Activated CD8-positive, alpha-beta memory T cell treated with anti-CD3 and anti-CD28 coated beads, Interleukin-2, amount 10 ng/mL, durations not matched to agents 7 days and 5 days (primary cell): ENCODE measurements around the gene AURKAIP1. TPM values are rescaled to one million over a fixed set of nuclear protein-coding genes. Genes with fewer than 3 reads are reported as not detected.
"Not testable (repeated sequence)": the region's sequence is repeated elsewhere in the genome, so short reads cannot be mapped to it uniquely, and the experiment has no call there.

Source experiments
- ATAC-seq: fragments of 150-1000 bp; cut with Tn5 transposase; one replicate; pipeline ENCODE4 v1.10.0; 2021; ENCODE audit warnings: moderate library complexity
- CTCF ChIA-PET: fragments of 350-600 bp; sonication (Branson Sonifier 250); formaldehyde crosslinking; loops from one replicate; lab custom pipeline; 2021; ENCODE audit warnings: antibody characterized with exemption; lab: Charles Lee
- DNase-seq: peaks from one replicate; pipeline ENCODE4 v3.0.0-alpha.2; 2020
- H3K27ac Mint-ChIP-seq: one replicate; pipeline ENCODE4 v1.8.0; 2021; ENCODE audit warnings: mild to moderate bottlenecking, mixed read lengths
- H3K27me3 Mint-ChIP-seq: one replicate; pipeline ENCODE4 v1.8.0; 2021; ENCODE audit warnings: mixed read lengths
- H3K36me3 Mint-ChIP-seq: one replicate; pipeline ENCODE4 v1.8.0; 2021; ENCODE audit warnings: mild to moderate bottlenecking, mixed read lengths
- H3K4me1 Mint-ChIP-seq: one replicate; pipeline ENCODE4 v1.8.0; 2021; ENCODE audit warnings: mixed read lengths
- H3K4me3 Mint-ChIP-seq: one replicate; pipeline ENCODE4 v1.8.0; 2021; ENCODE audit warnings: mild to moderate bottlenecking, moderate library complexity, mixed read lengths
- H3K9me3 Mint-ChIP-seq: one replicate; pipeline ENCODE4 v1.8.0; 2022; ENCODE audit warnings: low read depth, mixed read lengths
- total RNA-seq, 2 experiments: library from RNA; stranded (reverse); gene quantifications; one replicate each; pipeline ENCODE4 v1.2.3, GENCODE V29; 2021

AURKAIP1 gene
- total RNA-seq, 2 experiments from 2014 or later = 139 to 141 TPM

- ATAC-seq (peak; percentile 40), DNase-seq (peak; percentile 87)
- Mint-ChIP-seq H3K4me3 (peak overlapping the region; percentile 30), H3K4me1 (peaks cover 42% of the 10 kb centered on the region), H3K9me3 (no peaks in the 10 kb centered on the region), H3K27ac (peak overlapping the region; percentile 65), H3K36me3 (peaks cover 7% of the 10 kb centered on the region), H3K27me3 (no peaks in the 10 kb centered on the region)
- CTCF ChIA-PET = interaction anchor here (0.6 to 5.8 kb wide), 33 partner anchors 9 to 537 kb away, joined by 3 to 42 read pairs (median 4); partner anchors contain the start of genes CCNL2, DVL1, MIB2 and MXRA8
These were observed 3.0 kb downstream of the AURKAIP1 start for GRCh38 chr1:1371746-1372711.

- H3K4me3 Mint-ChIP-seq = peak overlapping the region; percentile 7
- H3K9me3 Mint-ChIP-seq = no peaks in the 10 kb centered on the region
- ATAC-seq (peak; percentile 24), DNase-seq (peak; percentile 87)
- no peaks in the 10 kb centered on the region for H3K27me3 Mint-ChIP-seq
- H3K27ac Mint-ChIP-seq = peak overlapping the region; percentile 50
- H3K4me1 Mint-ChIP-seq = peaks cover 38% of the 10 kb centered on the region
- H3K36me3 Mint-ChIP-seq = peaks cover 7% of the 10 kb centered on the region
- CTCF ChIA-PET = interaction anchor here (0.5 to 5.8 kb wide), 27 partner anchors 8 to 537 kb away, joined by 3 to 42 read pairs (median 3); partner anchors contain the start of genes CCNL2, MIB2 and MXRA8
These were observed 3.7 kb downstream of the AURKAIP1 start for GRCh38 chr1:1371364-1371745.

DNA sequence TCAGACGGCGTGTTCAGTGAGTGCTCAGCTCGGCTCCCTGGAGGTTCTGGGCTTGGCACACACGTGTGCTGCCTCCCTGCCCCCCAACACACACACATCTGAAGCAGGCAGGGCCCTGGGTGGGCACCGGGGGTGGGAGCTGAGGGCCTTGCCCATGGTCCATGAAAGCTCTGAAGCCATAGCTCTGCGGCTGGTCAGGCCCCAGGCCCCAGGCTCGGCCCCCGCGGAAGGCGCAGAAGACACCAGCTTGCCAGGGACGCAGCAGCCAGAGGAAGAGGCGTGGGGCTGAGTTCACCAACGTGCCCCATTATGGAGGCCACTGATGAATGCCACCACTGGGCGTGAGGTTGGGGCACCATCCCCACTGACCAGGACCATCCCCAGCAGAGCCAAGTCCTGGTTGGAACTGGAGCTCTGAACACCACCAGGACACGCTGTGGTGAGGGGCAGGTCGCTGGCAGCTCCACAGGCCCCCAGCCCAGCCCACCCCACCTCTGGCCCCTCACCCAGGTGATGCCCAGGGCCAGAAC, 4.2 kb downstream of the AURKAIP1 start:
- H3K4me3 Mint-ChIP-seq = no peak overlapping the region
- H3K9me3 Mint-ChIP-seq = no peaks in the 10 kb centered on the region
- peaks cover 7% of the 10 kb centered on the region for H3K36me3 Mint-ChIP-seq
- ATAC-seq (no peak), DNase-seq (no peak)
- CTCF ChIA-PET = interaction anchor here (0.5 to 5.8 kb wide), 16 partner anchors 11 to 352 kb away, joined by 3 to 42 read pairs (median 6); partner anchors contain the start of genes CCNL2 and MXRA8
- H3K27ac Mint-ChIP-seq = no peak overlapping the region
- peaks cover 34% of the 10 kb centered on the region for H3K4me1 Mint-ChIP-seq
- H3K27me3 Mint-ChIP-seq = no peaks in the 10 kb centered on the region

GRCh38 chr1:1370094-1370493, 4.9 kb downstream of the AURKAIP1 start:
- H3K36me3 Mint-ChIP-seq, H3K9me3 Mint-ChIP-seq, DNase-seq, H3K27me3 Mint-ChIP-seq, H3K4me3 Mint-ChIP-seq, ATAC-seq, H3K27ac Mint-ChIP-seq: not testable (repeated sequence)
- CTCF ChIA-PET = interaction anchor here (1.3 to 5.8 kb wide), 3 partner anchors 17 to 306 kb away, joined by 3 to 42 read pairs (median 5); no protein-coding TSS in a partner anchor
- H3K4me1 Mint-ChIP-seq = peaks cover 31% of the 10 kb centered on the region

DNA sequence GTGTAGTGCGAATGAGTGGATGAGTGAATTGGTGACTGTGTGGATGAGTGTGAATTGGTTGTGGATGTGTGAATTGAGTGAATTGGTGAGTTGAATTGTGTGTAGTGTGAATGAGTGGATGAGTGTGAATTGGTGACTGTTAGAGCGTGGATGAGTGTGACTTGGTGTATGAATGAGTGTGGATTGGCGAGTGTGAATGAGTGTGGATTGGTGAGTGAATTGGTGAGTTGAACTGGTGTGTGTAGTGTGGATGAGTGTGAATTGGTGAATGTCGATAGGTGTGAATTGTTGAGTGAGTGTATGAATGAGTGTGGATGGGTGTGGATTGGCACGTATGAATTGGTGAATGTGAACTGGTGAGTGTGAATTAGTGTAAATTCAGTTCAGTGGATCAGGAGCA, 7.7 kb downstream of the AURKAIP1 start:
- peaks cover 16% of the 10 kb centered on the region for H3K4me1 Mint-ChIP-seq
- H3K9me3 Mint-ChIP-seq = no peaks in the 10 kb centered on the region
- no peak for DNase-seq
- ATAC-seq = no peak
- no peak overlapping the region for H3K27ac Mint-ChIP-seq
- CTCF ChIA-PET = interaction anchor here (5.8 kb wide), 1 partner anchor 14 kb away, joined by 42 read pairs; no protein-coding TSS in a partner anchor
- no peak overlapping the region for H3K4me3 Mint-ChIP-seq
- H3K27me3 Mint-ChIP-seq = no peaks in the 10 kb centered on the region
- no peaks in the 10 kb centered on the region for H3K36me3 Mint-ChIP-seq

DNA sequence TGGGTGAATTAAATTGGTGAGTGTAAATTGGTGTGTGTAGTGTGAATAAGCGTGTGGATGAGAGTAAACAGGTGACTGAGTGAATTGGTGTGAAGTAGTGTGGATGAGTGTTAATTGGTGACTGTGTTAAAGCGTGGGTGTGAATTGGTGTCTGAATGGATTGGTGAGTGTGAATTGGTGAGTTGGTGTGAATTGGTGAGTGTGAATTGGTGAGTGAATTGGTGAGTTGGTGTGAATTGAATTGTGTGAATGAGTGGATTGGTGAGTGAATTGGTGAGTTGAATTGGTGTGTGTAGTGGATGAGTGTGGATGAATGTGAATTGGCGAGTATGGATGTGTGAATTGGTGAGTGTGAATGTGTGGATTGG, 8.3 kb downstream of the AURKAIP1 start:
- Mint-ChIP-seq H3K4me1 (peaks cover 10% of the 10 kb centered on the region), H3K9me3 (no peaks in the 10 kb centered on the region), H3K27ac (no peak overlapping the region), H3K27me3 (no peaks in the 10 kb centered on the region), H3K36me3 (no peaks in the 10 kb centered on the region), H3K4me3 (no peak overlapping the region)
- no peak for DNase-seq
- CTCF ChIA-PET = no interaction called here
- ATAC-seq = no peak

DNA sequence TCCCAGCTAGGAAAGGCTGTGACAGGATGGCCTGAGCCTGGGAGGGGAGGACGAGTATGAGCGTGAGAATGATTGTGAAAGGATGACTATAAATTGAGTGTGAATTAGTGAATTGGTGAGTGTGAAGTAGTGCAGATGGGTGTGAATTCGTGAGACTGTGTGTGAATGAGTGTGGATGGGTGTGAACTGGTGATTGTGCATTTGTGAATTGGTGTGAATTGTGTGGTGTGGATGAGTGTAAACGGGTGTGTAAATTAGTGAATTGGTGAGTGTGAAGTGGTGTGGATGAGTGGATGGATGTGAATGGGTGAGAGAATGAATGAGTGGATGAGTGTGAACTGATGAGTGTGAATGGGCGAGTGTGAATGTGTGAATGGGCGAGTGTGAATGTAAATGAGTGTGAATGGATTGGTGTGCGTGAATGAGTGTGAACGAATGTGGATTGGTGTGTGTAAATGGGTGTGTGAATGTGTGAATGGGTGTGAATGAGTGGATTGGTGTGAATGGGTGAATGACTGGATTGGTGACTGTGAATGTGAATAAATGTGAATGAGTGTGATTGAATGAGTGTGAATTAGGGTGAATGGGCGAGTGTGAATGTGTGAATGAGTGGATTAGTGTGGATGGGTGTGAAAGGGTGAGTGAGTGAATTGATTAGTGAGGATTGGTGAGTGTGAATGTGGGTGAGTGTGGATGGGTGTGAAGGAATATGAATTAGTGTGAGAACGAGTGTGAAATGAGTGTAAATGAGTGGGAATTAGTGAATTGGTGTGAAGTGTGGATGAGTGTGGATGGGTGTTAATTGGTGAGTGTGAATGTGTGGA, 8.9 kb downstream of the AURKAIP1 start:
- H3K4me3 Mint-ChIP-seq = no peak overlapping the region
- ATAC-seq (no peak), DNase-seq (no peak)
- H3K4me1 Mint-ChIP-seq = peaks cover 4% of the 10 kb centered on the region
- no peaks in the 10 kb centered on the region for H3K36me3 Mint-ChIP-seq
- no peak overlapping the region for H3K27ac Mint-ChIP-seq
- CTCF ChIA-PET = no interaction called here
- no peaks in the 10 kb centered on the region for H3K9me3 Mint-ChIP-seq
- H3K27me3 Mint-ChIP-seq = no peaks in the 10 kb centered on the region

DNA sequence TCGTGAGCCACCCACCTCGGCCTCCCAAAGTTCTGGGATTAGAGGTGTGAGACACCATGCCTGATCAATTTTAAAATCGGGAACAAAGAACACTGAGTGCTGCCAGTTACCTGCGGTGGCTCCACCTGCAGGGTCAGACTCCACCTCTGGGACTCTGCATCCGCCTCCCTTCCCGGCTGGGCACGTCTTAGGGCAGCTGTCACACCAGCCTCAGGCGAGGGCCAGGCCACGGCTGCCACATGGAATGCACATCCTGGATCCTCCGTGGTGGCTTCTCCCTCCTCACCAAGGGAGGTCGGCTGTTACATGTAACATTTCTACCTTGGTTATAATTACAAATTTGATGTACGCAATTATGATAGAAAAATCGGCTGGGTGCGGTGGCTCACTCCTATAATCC, 10.7 kb downstream of the AURKAIP1 start:
- ATAC-seq (no peak), DNase-seq (no peak)
- Mint-ChIP-seq H3K9me3 (no peaks in the 10 kb centered on the region), H3K27me3 (no peaks in the 10 kb centered on the region), H3K4me1 (peaks cover 2% of the 10 kb centered on the region), H3K4me3 (no peak overlapping the region), H3K36me3 (no peaks in the 10 kb centered on the region), H3K27ac (no peak overlapping the region)
- CTCF ChIA-PET = no interaction called here

- H3K4me3 Mint-ChIP-seq = no peak overlapping the region
- H3K9me3 Mint-ChIP-seq = no peaks in the 10 kb centered on the region
- CTCF ChIA-PET = no interaction called here
- DNase-seq (no peak), ATAC-seq (no peak)
- H3K27ac Mint-ChIP-seq = no peak overlapping the region
- no peaks in the 10 kb centered on the region for H3K36me3 Mint-ChIP-seq
- no peaks in the 10 kb centered on the region for H3K27me3 Mint-ChIP-seq
- peaks cover 8% of the 10 kb centered on the region for H3K4me1 Mint-ChIP-seq
These were observed 13.0 kb downstream of the AURKAIP1 start for GRCh38 chr1:1361982-1362423.

GRCh38 chr1:1361233-1361981, 13.6 kb downstream of the AURKAIP1 start:
- H3K36me3 Mint-ChIP-seq = no peaks in the 10 kb centered on the region
- no peaks in the 10 kb centered on the region for H3K27me3 Mint-ChIP-seq
- ATAC-seq = no peak
- no peaks in the 10 kb centered on the region for H3K9me3 Mint-ChIP-seq
- H3K4me1 Mint-ChIP-seq = peaks cover 8% of the 10 kb centered on the region
- no peak overlapping the region for H3K4me3 Mint-ChIP-seq
- CTCF ChIA-PET = no interaction called here
- H3K27ac Mint-ChIP-seq = no peak overlapping the region
- DNase-seq = no peak

- Mint-ChIP-seq H3K4me3 (no peak overlapping the region), H3K36me3 (no peaks in the 10 kb centered on the region), H3K27ac (no peak overlapping the region), H3K4me1 (peaks cover 8% of the 10 kb centered on the region), H3K9me3 (no peaks in the 10 kb centered on the region), H3K27me3 (no peaks in the 10 kb centered on the region)
- CTCF ChIA-PET = interaction anchor here (1.5 kb wide), 1 partner anchor 8 kb away, joined by 3 read pairs; no protein-coding TSS in a partner anchor
- no peak for ATAC-seq
- no peak for DNase-seq
These were observed 14.4 kb downstream of the AURKAIP1 start for GRCh38 chr1:1360506-1361169.
